Fibroblast of lung (primary cell): ENCODE measurements around the gene SMTN. TPM values are rescaled to one million over a fixed set of nuclear protein-coding genes. Genes with fewer than 3 reads are reported as not detected.
"Not testable (repeated sequence)": the region's sequence is repeated elsewhere in the genome, so short reads cannot be mapped to it uniquely, and the experiment has no call there.

Experiments used
- DNase-seq, 2 donors: peaks; one replicate each; pipeline versions ENCODE4 v3.0.0 to v3.0.0-alpha.2; 2010; ENCODE audit warnings: low read depth in 2 of 2
- H2AFZ ChIP-seq: 2 replicates; pipeline ENCODE4 v1.5.1; 2012; ENCODE audit warnings: low read length, control low read depth, inconsistent platforms
- H3K27ac ChIP-seq: 2 replicates; pipeline ENCODE4 v1.5.1; 2011; ENCODE audit warnings: low read length, control low read depth; ENCODE audit not compliant: insufficient read depth
- H3K27me3 ChIP-seq: 2 replicates; pipeline ENCODE4 v1.5.1; 2011; ENCODE audit warnings: mild to moderate bottlenecking, low read length; ENCODE audit not compliant: control insufficient read depth, insufficient read depth
- H3K36me3 ChIP-seq: 2 replicates; pipeline ENCODE4 v1.5.1; 2011; ENCODE audit warnings: low read length; ENCODE audit not compliant: control insufficient read depth, insufficient read depth
- H3K4me1 ChIP-seq: 2 replicates; pipeline ENCODE4 v1.5.1; 2011; ENCODE audit warnings: low read length; ENCODE audit not compliant: control insufficient read depth, insufficient read depth; ENCODE audit errors: extremely low read depth
- H3K4me2 ChIP-seq: 2 replicates; pipeline ENCODE4 v1.5.1; 2011; ENCODE audit warnings: low read length, control low read depth; ENCODE audit not compliant: insufficient read depth; ENCODE audit errors: extremely low read depth
- H3K4me3 ChIP-seq, 4 experiments: fragments of 200-600 bp in 1 of 4; sonication (generic) in 1 of 4; replicated peaks in 1 of 4; 2 replicates each; pipeline ENCODE4 v1.5.1; 2011 to 2016; ENCODE audit warnings: low read length in 4 of 4, low read depth in 3 of 4, mild to moderate bottlenecking in 3 of 4, control low read depth in 2 of 4, inconsistent platforms in 1 of 4, mixed read lengths in 1 of 4; ENCODE audit not compliant: insufficient read depth in 1 of 4; ENCODE audit errors: control extremely low read depth in 1 of 4
- H3K79me2 ChIP-seq: 2 replicates; pipeline ENCODE4 v1.5.1; 2012; ENCODE audit warnings: mild to moderate bottlenecking, low read length, inconsistent platforms; ENCODE audit not compliant: control insufficient read depth, insufficient read depth
- H3K9ac ChIP-seq: 2 replicates; pipeline ENCODE4 v1.5.1; 2011; ENCODE audit warnings: mild to moderate bottlenecking, low read length, control low read depth; ENCODE audit not compliant: insufficient read depth
- H3K9me3 ChIP-seq: 2 replicates; pipeline ENCODE4 v1.5.1; 2012; ENCODE audit warnings: low read depth, low read length; ENCODE audit not compliant: control insufficient read depth, insufficient read depth
- H4K20me1 ChIP-seq: 2 replicates; pipeline ENCODE4 v1.5.1; 2011; ENCODE audit warnings: low read length; ENCODE audit not compliant: control insufficient read depth, insufficient read depth; ENCODE audit errors: extremely low read depth
- EZH2 ChIP-seq: IDR thresholded peaks from 2 replicates; pipeline ENCODE4 v1.5.1; 2012; ENCODE audit warnings: low read length, control low read depth, mild to moderate bottlenecking; ENCODE audit errors: missing control alignments
- polyA plus RNA-seq, 2 donors: library from polyadenylated mRNA; depleted of rRNA in 1 of 2; stranded (reverse) in 1 of 2; unstranded in 1 of 2; fragments of >200 nt; gene quantifications; 2 replicates each; pipeline ENCODE4 v1.2.1, GENCODE V29; 2011 to 2012; ENCODE audit warnings: missing spikeins in 1 of 2
- total RNA-seq: library from RNA; depleted of rRNA; stranded (reverse); fragments of >200 nt; gene quantifications from 2 replicates; pipeline ENCODE4 v1.2.1, GENCODE V29; 2014
- TF ChIP-seq, protein P1 (sequence below), 2 donors: IDR thresholded peaks in 1 of 2; conservative IDR thresholded peaks in 1 of 2; 1 replicate in 1 of 2; 2 replicates in 1 of 2; pipeline ENCODE4 v1.5.1; 2011 to 2012; ENCODE audit warnings: low read length in 2 of 2, control low read depth in 1 of 2, inconsistent platforms in 1 of 2, low read depth in 1 of 2, mild to moderate bottlenecking in 1 of 2

SMTN gene
- total and polyA plus RNA-seq, 2 donors (not counting 1 experiment from before 2014, with no cell fraction given), result 43.7 to 95.1 TPM

DNA sequence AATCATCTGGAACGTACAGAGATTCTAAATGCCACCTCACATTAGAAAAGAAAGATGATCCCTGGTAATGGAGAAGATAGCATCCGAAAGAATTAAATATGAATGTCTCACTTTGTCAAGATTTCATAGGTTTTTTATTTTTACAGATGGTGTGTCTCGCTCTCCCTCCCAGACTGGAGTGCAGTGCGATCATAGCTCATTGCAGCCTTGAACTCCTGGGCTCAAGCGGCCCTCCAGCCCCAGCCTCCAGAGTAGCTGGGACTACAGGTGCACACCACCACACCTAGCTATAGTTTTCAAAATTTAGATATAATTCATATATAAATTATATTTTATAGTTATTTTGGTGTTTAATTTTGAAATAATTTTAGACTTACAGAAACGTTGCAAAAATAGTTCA, 16.7 kb upstream of the SMTN start:
- no peaks in the 10 kb centered on the region for H3K4me1 ChIP-seq
- DNase-seq, result no peak
- no peak for TF ChIP-seq EZH2
- TF ChIP-seq, protein P1, sequence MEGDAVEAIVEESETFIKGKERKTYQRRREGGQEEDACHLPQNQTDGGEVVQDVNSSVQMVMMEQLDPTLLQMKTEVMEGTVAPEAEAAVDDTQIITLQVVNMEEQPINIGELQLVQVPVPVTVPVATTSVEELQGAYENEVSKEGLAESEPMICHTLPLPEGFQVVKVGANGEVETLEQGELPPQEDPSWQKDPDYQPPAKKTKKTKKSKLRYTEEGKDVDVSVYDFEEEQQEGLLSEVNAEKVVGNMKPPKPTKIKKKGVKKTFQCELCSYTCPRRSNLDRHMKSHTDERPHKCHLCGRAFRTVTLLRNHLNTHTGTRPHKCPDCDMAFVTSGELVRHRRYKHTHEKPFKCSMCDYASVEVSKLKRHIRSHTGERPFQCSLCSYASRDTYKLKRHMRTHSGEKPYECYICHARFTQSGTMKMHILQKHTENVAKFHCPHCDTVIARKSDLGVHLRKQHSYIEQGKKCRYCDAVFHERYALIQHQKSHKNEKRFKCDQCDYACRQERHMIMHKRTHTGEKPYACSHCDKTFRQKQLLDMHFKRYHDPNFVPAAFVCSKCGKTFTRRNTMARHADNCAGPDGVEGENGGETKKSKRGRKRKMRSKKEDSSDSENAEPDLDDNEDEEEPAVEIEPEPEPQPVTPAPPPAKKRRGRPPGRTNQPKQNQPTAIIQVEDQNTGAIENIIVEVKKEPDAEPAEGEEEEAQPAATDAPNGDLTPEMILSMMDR (conservative IDR thresholded peaks at IDR 0.05 in 1 of 2, IDR thresholded peaks at IDR 0.05 in 1 of 2; ENCODE audit: low read depth in 1 of 2, low read length in 2 of 2), result no peak

DNA sequence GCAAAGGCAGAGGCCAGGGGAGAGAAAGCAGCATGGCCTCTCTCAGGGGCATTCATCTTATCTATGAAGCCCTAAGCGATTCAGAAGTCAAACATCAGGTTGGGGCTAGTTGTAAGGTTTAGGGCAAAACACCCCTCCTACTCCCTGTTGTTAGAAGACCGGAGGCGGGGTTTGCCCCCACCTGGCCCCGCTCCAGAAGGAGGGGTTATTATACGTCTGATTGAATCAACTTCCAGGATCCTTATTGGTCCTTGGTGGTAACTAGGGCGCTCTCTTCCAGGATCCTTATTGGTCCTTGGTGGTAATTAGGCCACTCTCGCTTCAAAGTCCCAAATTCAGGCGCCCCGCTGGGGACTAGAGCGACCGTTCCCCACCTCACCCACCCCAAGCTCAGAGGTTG, 12.1 kb upstream of the SMTN start:
- Histone ChIP-seq H3K27ac (no peak overlapping the region), H3K36me3 (no peaks in the 10 kb centered on the region), H3K4me2 (no peak overlapping the region), H3K27me3 (no peaks in the 10 kb centered on the region), H3K9me3 (no peaks in the 10 kb centered on the region), H3K9ac (no peak overlapping the region), H4K20me1 (no peaks in the 10 kb centered on the region), H2AFZ (no peak overlapping the region), H3K4me3 (no peak overlapping the region), H3K4me1 (no peaks in the 10 kb centered on the region), H3K79me2 (no peaks in the 10 kb centered on the region)
- DNase-seq, result no peak
- TF ChIP-seq, protein P1 (conservative IDR thresholded peaks at IDR 0.05 in 1 of 2, IDR thresholded peaks at IDR 0.05 in 1 of 2; ENCODE audit: low read depth in 1 of 2, low read length in 2 of 2), result no peak
- TF ChIP-seq EZH2, result no peak

More for the DNA sequence above, 16.7 kb upstream of the SMTN start:
- H3K79me2 ChIP-seq, result no peaks in the 10 kb centered on the region
- no peaks in the 10 kb centered on the region for H3K36me3 ChIP-seq
- no peaks in the 10 kb centered on the region for H3K27me3 ChIP-seq
- H3K9ac ChIP-seq, result no peak overlapping the region
- H3K4me2 ChIP-seq, result no peak overlapping the region
- no peak overlapping the region for H3K4me3 ChIP-seq
- H2AFZ ChIP-seq, result no peak overlapping the region
- no peaks in the 10 kb centered on the region for H3K9me3 ChIP-seq
- no peaks in the 10 kb centered on the region for H4K20me1 ChIP-seq
- H3K27ac ChIP-seq, result no peak overlapping the region

DNA sequence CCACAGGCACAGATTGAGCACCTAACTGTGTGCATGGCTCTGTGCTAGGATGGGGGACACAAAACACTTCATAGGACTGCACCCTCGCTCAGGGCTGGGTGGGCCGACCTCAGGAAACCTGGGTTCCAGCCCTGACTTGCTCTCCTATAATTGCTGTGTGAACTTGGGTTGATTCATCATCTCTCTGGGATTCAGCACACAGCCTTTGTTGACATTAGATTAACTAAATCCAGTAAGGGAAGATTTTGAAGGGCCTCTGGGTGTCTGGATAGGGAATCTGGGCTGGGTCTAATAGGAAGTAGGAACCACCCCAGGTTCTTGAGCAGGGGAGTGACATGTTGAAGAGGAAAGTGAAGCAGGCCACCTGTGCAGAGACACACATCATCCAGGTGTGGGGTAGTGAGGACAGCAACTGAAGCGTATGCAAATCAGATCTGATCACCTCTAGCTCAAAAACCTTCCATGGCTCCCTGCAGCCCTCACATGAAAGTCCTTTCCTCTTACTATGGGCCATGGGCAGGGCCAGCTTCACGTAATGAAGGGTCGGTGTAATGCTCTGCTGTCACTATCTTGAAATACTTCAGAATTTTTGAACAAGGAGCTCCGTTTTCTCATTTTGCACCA, 11.3 kb upstream of the SMTN start:
- H3K9ac ChIP-seq, H2AFZ ChIP-seq, H3K4me1 ChIP-seq, DNase-seq, H4K20me1 ChIP-seq, H3K79me2 ChIP-seq, H3K36me3 ChIP-seq, H3K9me3 ChIP-seq, H3K27ac ChIP-seq, H3K4me2 ChIP-seq, H3K27me3 ChIP-seq, H3K4me3 ChIP-seq: not testable (repeated sequence)

DNA sequence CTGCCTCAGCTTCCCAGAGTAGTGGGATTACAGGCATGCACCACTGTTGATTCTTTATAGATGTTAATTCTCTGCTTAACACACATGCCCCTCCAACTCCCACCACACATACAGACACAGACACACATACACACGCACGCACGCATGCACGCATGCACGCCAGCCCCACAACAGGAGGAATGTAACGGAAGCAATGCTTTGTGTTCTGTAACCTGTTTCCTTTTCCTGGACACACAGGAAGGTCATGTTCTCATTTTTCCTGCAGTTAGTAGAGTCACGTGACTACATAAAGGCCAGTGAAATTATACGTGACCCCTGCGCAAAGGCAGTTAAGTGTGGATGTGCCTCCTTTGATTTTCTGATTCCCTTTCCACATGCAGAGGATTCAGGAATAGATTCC, 8.0 kb upstream of the SMTN start:
- not testable (repeated sequence) for H3K27ac ChIP-seq, H3K27me3 ChIP-seq, H3K79me2 ChIP-seq, H2AFZ ChIP-seq, DNase-seq, H4K20me1 ChIP-seq, H3K4me2 ChIP-seq, H3K36me3 ChIP-seq, H3K9me3 ChIP-seq, H3K4me3 ChIP-seq, H3K4me1 ChIP-seq, H3K9ac ChIP-seq

DNA sequence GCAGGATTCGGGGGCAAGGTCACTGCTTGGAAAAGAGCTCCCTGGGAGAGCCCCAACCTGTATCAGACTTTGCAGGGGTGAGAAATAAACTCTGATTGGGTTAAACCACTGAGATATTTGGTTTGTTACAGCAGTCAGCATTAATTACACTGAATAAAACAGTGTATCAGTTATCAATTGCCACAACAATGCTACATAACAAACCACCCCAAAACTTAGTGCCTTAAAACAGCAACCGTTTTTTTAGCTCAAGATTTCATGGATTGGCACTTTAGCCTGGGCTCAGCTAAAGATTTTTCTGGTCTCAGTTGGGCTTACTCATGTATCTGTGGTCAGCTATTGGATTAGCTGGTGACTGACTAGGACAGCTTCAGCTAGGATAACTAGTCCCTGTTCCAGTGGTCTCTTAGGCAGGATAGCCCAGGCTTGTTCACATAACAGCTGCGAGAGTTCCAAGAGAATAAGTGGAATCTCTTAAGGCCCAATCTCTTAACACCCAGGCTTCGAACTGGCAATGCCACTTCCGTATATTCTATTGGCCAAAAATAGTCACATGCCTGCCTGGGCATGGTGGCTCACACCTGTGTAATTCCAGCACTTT, 7.5 kb upstream of the SMTN start:
- H3K4me3 ChIP-seq, H3K27me3 ChIP-seq, H3K79me2 ChIP-seq, H4K20me1 ChIP-seq, H3K9me3 ChIP-seq, H2AFZ ChIP-seq, H3K27ac ChIP-seq, DNase-seq, H3K4me1 ChIP-seq, H3K4me2 ChIP-seq, H3K36me3 ChIP-seq, H3K9ac ChIP-seq: not testable (repeated sequence)
